CD4-positive, alpha-beta T cell (primary cell): ENCODE measurements around the gene PTTG2. TPM values are rescaled to one million over a fixed set of nuclear protein-coding genes. Genes with fewer than 3 reads are reported as not detected.
"Not testable (repeated sequence)": the region's sequence is repeated elsewhere in the genome, so short reads cannot be mapped to it uniquely, and the experiment has no call there.

ENCODE experiments used
- ATAC-seq: fragments of 200-7000 bp; cut with Tn5 transposase; one replicate; pipeline ENCODE4 v1.10.0; 2022; ENCODE audit warnings: mild to moderate bottlenecking; ENCODE audit not compliant: poor library complexity
- CTCF ChIA-PET: fragments of 350-600 bp; sonication (Branson Sonifier 250); formaldehyde crosslinking; loops from one replicate; lab custom pipeline; 2021; ENCODE audit warnings: antibody characterized with exemption, inconsistent platforms; lab: Charles Lee
- POLR2A ChIA-PET: fragments of 350-600 bp; sonication (Branson Sonifier 250); formaldehyde crosslinking; loops from one replicate; lab custom pipeline; 2021; ENCODE audit warnings: antibody characterized with exemption, inconsistent platforms; lab: Charles Lee
- DNase-seq, 14 experiments: peaks; one replicate each; pipeline ENCODE4 v3.0.0-alpha.2; 2013 to 2020; ENCODE audit warnings: mixed read lengths in 2 of 14
- H3K27ac ChIP-seq, 2 donors: one replicate each; pipeline versions ENCODE4 v1.5.1 to v1.7.0; 2013; ENCODE audit warnings: low read length in 2 of 2, low read depth in 1 of 2, mild to moderate bottlenecking in 1 of 2
- H3K27me3 ChIP-seq, 2 experiments: 1 replicate in 1 of 2; 2 replicates in 1 of 2; pipeline versions ENCODE4 v1.6.1 to v1.7.0; 2013; ENCODE audit warnings: low read length in 2 of 2, control low read depth in 1 of 2, mild to moderate bottlenecking in 1 of 2, moderate library complexity in 1 of 2; ENCODE audit not compliant: insufficient read depth in 2 of 2, control insufficient read depth in 1 of 2
- H3K36me3 ChIP-seq: one replicate; pipeline ENCODE4 v1.6.1; 2013; ENCODE audit warnings: low read length, control low read depth; ENCODE audit not compliant: insufficient read depth
- H3K4me1 ChIP-seq: one replicate; pipeline ENCODE4 v1.6.1; 2013; ENCODE audit warnings: low read length, control low read depth; ENCODE audit not compliant: insufficient read depth
- H3K4me3 ChIP-seq: one replicate; pipeline ENCODE4 v1.5.1; 2013; ENCODE audit warnings: mild to moderate bottlenecking, low read length, moderate library complexity
- H3K9me3 ChIP-seq, 2 experiments: 1 replicate in 1 of 2; 2 replicates in 1 of 2; pipeline versions ENCODE4 v1.6.1 to v1.7.0; 2013; ENCODE audit warnings: low read length in 2 of 2, mild to moderate bottlenecking in 2 of 2, control low read depth in 1 of 2, moderate library complexity in 1 of 2; ENCODE audit not compliant: control insufficient read depth in 1 of 2, insufficient read depth in 1 of 2
- H3K27ac Mint-ChIP-seq: one replicate; pipeline ENCODE4 v1.8.0; 2020; ENCODE audit warnings: mixed read lengths
- H3K27me3 Mint-ChIP-seq: one replicate; pipeline ENCODE4 v1.8.0; 2021; ENCODE audit warnings: mixed read lengths
- H3K36me3 Mint-ChIP-seq: one replicate; pipeline ENCODE4 v1.8.0; 2021; ENCODE audit warnings: low read depth, mixed read lengths
- H3K4me1 Mint-ChIP-seq: one replicate; pipeline ENCODE4 v1.8.0; 2021; ENCODE audit warnings: low read depth, mixed read lengths
- H3K4me3 Mint-ChIP-seq: one replicate; pipeline ENCODE4 v1.8.0; 2020; ENCODE audit warnings: mild to moderate bottlenecking, mixed read lengths
- H3K9me3 Mint-ChIP-seq: one replicate; pipeline ENCODE4 v1.8.0; 2020; ENCODE audit warnings: mixed read lengths
- intact Hi-C, 2 experiments: fragments of 100-400 bp; cut with DNase I in 1 of 2; cut with micrococcal nuclease in 1 of 2; formaldehyde crosslinking; loops; one replicate each; pipeline versions ENCODE4 v1.15.1 to v1.9.0; 2023 to 2025; cut with DNase I, micrococcal nuclease
- total RNA-seq, 174 experiments: library from RNA in 2 of 174; stranded (reverse) in 2 of 174; gene quantifications; one replicate each; pipeline ENCODE4 v1.2.3 and lab custom pipeline; 2021 to 2026
- TF ChIP-seq, protein P1 (sequence below): fragments of 200-600 bp; IDR thresholded peaks from one replicate; pipeline ENCODE4 v1.8.0; 2022; ENCODE audit warnings: antibody characterized with exemption, mild to moderate bottlenecking

Gene PTTG2
- total RNA-seq, 2 experiments from 2014 or later: 0.55 to 1.3 TPM

DNA sequence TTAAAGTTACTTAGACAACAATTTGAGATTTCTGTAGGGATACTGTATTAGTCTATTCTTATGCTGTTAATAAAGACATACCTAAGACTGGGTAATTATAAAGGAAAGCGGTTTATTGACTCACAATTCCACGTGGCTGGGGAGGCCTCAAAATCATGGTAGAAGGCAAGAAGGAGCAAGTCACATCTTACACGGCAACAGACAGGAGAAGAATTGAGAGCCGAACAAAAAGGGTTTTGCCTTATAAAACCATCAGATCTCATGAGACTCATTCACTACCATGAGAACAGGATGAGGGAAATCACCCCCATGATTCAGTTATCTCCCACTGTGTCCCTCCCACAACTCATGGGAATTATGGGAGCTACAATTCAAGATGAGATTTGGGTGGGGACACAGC is 11.0 kb downstream of the PTTG2 start:
- no peaks in the 10 kb centered on the region for H3K4me1 ChIP-seq
- H3K36me3 ChIP-seq: peaks cover 2% of the 10 kb centered on the region
- no peak overlapping the region for H3K4me3 ChIP-seq
- H3K9me3 ChIP-seq: no peaks in the 10 kb centered on the region
- ChIA-PET POLR2A (no interaction called here), CTCF (interaction anchor here (1.3 to 1.5 kb wide), 2 partner anchors 11 to 75 kb away, joined by 4 to 6 read pairs; no protein-coding TSS in a partner anchor)
- DNase-seq (no peak), ATAC-seq (no peak)
- H3K4me1 Mint-ChIP-seq: peaks cover 27% of the 10 kb centered on the region
- H3K27ac Mint-ChIP-seq: no peak overlapping the region
- no peak overlapping the region for H3K27ac ChIP-seq
- H3K4me3 Mint-ChIP-seq: no peak overlapping the region
- peaks cover 7% of the 10 kb centered on the region for H3K36me3 Mint-ChIP-seq
- H3K27me3 Mint-ChIP-seq: no peaks in the 10 kb centered on the region
- no peaks in the 10 kb centered on the region for H3K9me3 Mint-ChIP-seq
- intact Hi-C loops: loop anchor here (2.0 to 10.0 kb wide), 3 partner anchors 164 to 1384 kb away; no protein-coding TSS in a partner anchor
- H3K27me3 ChIP-seq: no peaks in the 10 kb centered on the region
- TF ChIP-seq, protein P1, sequence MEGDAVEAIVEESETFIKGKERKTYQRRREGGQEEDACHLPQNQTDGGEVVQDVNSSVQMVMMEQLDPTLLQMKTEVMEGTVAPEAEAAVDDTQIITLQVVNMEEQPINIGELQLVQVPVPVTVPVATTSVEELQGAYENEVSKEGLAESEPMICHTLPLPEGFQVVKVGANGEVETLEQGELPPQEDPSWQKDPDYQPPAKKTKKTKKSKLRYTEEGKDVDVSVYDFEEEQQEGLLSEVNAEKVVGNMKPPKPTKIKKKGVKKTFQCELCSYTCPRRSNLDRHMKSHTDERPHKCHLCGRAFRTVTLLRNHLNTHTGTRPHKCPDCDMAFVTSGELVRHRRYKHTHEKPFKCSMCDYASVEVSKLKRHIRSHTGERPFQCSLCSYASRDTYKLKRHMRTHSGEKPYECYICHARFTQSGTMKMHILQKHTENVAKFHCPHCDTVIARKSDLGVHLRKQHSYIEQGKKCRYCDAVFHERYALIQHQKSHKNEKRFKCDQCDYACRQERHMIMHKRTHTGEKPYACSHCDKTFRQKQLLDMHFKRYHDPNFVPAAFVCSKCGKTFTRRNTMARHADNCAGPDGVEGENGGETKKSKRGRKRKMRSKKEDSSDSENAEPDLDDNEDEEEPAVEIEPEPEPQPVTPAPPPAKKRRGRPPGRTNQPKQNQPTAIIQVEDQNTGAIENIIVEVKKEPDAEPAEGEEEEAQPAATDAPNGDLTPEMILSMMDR: no peak

DNA sequence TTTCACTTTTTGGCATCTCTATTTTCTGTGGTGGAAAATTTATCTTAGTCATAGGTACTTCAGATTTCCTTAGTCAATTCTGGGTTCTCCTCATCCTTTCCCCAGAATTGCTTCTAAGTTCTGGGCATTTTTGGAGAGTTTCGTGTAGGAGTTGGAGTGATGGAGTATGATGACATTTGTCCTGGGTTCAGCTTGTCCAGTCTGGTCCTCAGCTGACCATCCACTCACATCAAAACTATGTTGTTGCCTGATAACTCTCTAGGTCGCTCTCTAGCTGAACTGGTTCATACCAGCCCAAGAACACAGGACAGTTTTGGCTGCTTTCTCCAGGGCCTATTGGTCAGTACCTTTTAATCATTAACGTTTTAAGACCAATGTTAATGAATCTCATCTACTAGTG is 13.2 kb downstream of the PTTG2 start:
- TF ChIP-seq, protein P1: no peak
- CTCF ChIA-PET: no interaction called here
- ATAC-seq (no peak), DNase-seq (no peak)
- H3K27ac ChIP-seq: no peak overlapping the region
- H3K4me1 ChIP-seq: peaks cover 10% of the 10 kb centered on the region
- POLR2A ChIA-PET: interaction anchor here (0.6 kb wide), 1 partner anchor 92 kb away, joined by 3 read pairs; no protein-coding TSS in a partner anchor
- peaks cover 5% of the 10 kb centered on the region for H3K36me3 Mint-ChIP-seq
- no peak overlapping the region for H3K4me3 ChIP-seq
- no peak overlapping the region for H3K27ac Mint-ChIP-seq
- intact Hi-C loops: loop anchor here (10.0 kb wide), 2 partner anchors 369 to 1381 kb away; no protein-coding TSS in a partner anchor
- H3K27me3 ChIP-seq: no peaks in the 10 kb centered on the region
- no peaks in the 10 kb centered on the region for H3K9me3 Mint-ChIP-seq
- H3K4me3 Mint-ChIP-seq: no peak overlapping the region
- peaks cover 34% of the 10 kb centered on the region for H3K4me1 Mint-ChIP-seq
- no peaks in the 10 kb centered on the region for H3K9me3 ChIP-seq
- peaks cover 2% of the 10 kb centered on the region for H3K36me3 ChIP-seq
- no peaks in the 10 kb centered on the region for H3K27me3 Mint-ChIP-seq

DNA sequence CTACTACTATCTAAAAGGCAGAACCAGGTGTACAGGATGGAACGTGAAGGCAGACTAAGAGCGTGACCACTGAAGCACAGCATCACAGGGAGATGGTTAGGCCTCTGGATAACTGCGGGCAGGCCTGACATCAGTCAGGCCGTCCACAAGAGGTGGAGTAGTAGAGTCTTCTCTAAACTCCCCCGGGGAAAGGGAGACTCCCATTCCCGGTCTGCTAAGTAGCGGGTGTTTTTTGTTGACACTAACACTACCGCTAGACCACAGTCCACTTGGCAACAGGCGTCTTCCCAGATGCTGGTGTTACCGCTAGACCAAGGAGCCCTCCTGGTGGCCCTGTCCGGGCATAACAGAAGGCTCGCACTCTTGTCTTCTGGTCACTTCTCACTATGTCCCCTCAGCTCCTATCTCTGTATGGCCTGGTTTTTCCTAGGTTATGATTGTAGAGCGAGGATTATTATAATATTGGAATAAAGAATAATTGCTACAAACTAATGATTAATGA is 15.2 kb downstream of the PTTG2 start:
- H3K27me3 Mint-ChIP-seq, ATAC-seq, CTCF ChIA-PET, H3K4me3 ChIP-seq, H3K9me3 ChIP-seq, H3K27me3 ChIP-seq, H3K36me3 ChIP-seq, H3K27ac ChIP-seq, DNase-seq, H3K36me3 Mint-ChIP-seq, H3K9me3 Mint-ChIP-seq: not testable (repeated sequence)
- POLR2A ChIA-PET: interaction anchor here (0.6 kb wide), 1 partner anchor 50 kb away, joined by 3 read pairs; no protein-coding TSS in a partner anchor
- intact Hi-C loops: loop anchor here (5.0 to 10.0 kb wide), 5 partner anchors 83 to 1379 kb away; partner anchors contain the start of genes PGM2 (in 2 of the 2), RELL1 (in 1 of the 2) and TBC1D1 (in 1 of the 2)
- H3K27ac Mint-ChIP-seq: peak overlapping the region; percentile 78
- peaks cover 17% of the 10 kb centered on the region for H3K4me1 ChIP-seq
- peaks cover 25% of the 10 kb centered on the region for H3K4me1 Mint-ChIP-seq
- peak overlapping the region; percentile 43 for H3K4me3 Mint-ChIP-seq
